OCI-LY3 (cell line): ENCODE measurements around the gene BRCA1.

Source experiments
- EZH2phosphoT487 ChIP-seq: fragments of 200-600 bp; shearing (Covaris generic); IDR thresholded peaks from 2 replicates; pipeline ENCODE4 v1.6.1; 2018; ENCODE audit warnings: antibody characterized with exemption, mixed run types, low read depth
- TF ChIP-seq, protein P1 (sequence below): fragments of 200-600, 300-600 bp; sonication (generic); IDR thresholded peaks from 2 replicates; pipeline ENCODE4 v1.5.1; 2014; ENCODE audit warnings: antibody characterized with exemption, low read length, low read depth

DNA sequence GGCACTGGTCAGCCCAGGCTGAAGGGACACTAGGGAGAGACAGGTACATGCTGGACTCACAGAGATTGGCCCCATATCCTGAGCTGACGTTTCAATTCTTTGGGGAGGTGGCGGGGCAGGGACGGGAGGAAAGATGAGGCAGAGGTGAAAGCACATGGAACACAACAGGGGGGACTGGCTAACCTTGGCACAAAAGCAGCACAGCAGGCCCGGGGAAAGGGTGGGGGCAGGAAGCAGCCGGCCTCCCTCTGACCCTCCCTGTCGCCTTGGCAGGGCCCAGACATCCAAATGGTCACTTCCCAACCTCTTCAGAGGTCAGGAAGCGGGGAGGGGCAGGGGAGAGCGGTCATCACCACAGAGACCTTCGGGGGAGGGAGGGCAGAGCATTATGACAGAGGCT, 109.6 kb downstream of the BRCA1 start:
- TF ChIP-seq, protein P1, sequence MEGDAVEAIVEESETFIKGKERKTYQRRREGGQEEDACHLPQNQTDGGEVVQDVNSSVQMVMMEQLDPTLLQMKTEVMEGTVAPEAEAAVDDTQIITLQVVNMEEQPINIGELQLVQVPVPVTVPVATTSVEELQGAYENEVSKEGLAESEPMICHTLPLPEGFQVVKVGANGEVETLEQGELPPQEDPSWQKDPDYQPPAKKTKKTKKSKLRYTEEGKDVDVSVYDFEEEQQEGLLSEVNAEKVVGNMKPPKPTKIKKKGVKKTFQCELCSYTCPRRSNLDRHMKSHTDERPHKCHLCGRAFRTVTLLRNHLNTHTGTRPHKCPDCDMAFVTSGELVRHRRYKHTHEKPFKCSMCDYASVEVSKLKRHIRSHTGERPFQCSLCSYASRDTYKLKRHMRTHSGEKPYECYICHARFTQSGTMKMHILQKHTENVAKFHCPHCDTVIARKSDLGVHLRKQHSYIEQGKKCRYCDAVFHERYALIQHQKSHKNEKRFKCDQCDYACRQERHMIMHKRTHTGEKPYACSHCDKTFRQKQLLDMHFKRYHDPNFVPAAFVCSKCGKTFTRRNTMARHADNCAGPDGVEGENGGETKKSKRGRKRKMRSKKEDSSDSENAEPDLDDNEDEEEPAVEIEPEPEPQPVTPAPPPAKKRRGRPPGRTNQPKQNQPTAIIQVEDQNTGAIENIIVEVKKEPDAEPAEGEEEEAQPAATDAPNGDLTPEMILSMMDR: no peak
- no peak for TF ChIP-seq EZH2phosphoT487
